SH-SY5Y (cell line): ENCODE results near the gene EXOSC2.

Source experiments
- GATA2 ChIP-seq: IDR thresholded peaks from 2 replicates; pipeline ENCODE4 v1.6.1; 2011; ENCODE audit warnings: mild to moderate bottlenecking, low read depth, low read length
- GATA3 ChIP-seq: IDR thresholded peaks from 2 replicates; pipeline ENCODE4 v1.6.1; 2011; ENCODE audit warnings: low read depth, mild to moderate bottlenecking, low read length, moderate library complexity

DNA sequence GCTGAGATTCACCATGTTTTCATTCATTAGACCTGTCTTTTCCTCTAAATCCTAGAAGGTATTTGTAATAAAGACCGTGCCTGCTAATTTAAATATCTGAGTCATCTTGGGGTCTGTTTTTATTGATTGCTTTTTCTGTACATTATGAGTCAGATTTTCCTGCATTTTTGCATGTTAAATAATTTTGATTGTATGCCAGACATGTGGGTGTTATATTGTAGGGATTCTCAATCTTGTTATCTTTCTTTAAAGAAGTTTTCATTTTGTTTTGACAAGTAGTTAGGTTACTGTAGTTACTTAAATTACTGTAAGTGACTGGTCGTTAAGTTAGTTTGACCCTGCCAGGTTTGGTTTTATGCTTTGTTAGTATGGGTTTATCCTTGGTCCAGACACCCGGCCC, 35.1 kb downstream of the EXOSC2 start:
- TF ChIP-seq GATA2 (no peak), GATA3 (no peak)
